A549 (cell line): Measurements from ENCODE around the gene NUDT19. TPM values are rescaled to one million over a fixed set of nuclear protein-coding genes. Genes with fewer than 3 reads are reported as not detected.
A peak's percentile ranks its signal among the peaks of the same experiment; 100 is the strongest.

Source experiments
- ATOH8 ChIP-seq: fragments of 250-450 bp; sonication (Bioruptor Pico); IDR thresholded peaks from 2 replicates; pipeline ENCODE4 v1.5.0; 2020; ENCODE audit warnings: low read depth, mild to moderate bottlenecking, moderate library complexity
- BHLHE40 ChIP-seq: IDR thresholded peaks from 2 replicates; pipeline ENCODE4 v1.6.1; 2012; ENCODE audit warnings: low read depth, low read length, inconsistent platforms
- CBX2 ChIP-seq: fragments of 200-600 bp; sonication (generic); IDR thresholded peaks from 2 replicates; pipeline ENCODE4 v1.6.1; 2016; ENCODE audit warnings: low read depth, mild to moderate bottlenecking, borderline replicate concordance
- CBX8 ChIP-seq: fragments of 200-600 bp; sonication (generic); IDR thresholded peaks from 2 replicates; pipeline ENCODE4 v1.6.1; 2016
- CEBPB ChIP-seq, 2 experiments: fragments of >200 bp in 1 of 2; sonication (Bioruptor Twin) in 1 of 2; formaldehyde crosslinking in 1 of 2; IDR thresholded peaks; 2 replicates each; pipeline ENCODE4 v1.6.1; 2012 to 2016
- E2F6 ChIP-seq: IDR thresholded peaks from 2 replicates; pipeline ENCODE4 v1.6.1; 2012; ENCODE audit warnings: low read depth, borderline replicate concordance
- EHF ChIP-seq: fragments of 250-450 bp; sonication (Bioruptor Pico); IDR thresholded peaks from 2 replicates; pipeline ENCODE4 v1.5.0; 2020; ENCODE audit warnings: mild to moderate bottlenecking
- EHMT2 ChIP-seq: fragments of 200-600 bp; sonication (generic); IDR thresholded peaks from 2 replicates; pipeline ENCODE4 v1.6.1; 2016; ENCODE audit warnings: antibody characterized with exemption, low read depth, mild to moderate bottlenecking, moderate library complexity
- FOSB ChIP-seq: fragments of 250-450 bp; sonication (Bioruptor Pico); IDR thresholded peaks from 2 replicates; pipeline ENCODE4 v1.5.0; 2020; ENCODE audit warnings: mild to moderate bottlenecking, moderate library complexity
- FOSL2 ChIP-seq, 2 experiments: fragments of 450-650 bp in 1 of 2; fragments of >200 bp in 1 of 2; sonication (Bioruptor Twin) in 1 of 2; formaldehyde crosslinking; IDR thresholded peaks; 2 replicates each; pipeline versions ENCODE4 v1.5.0 to v1.6.1; 2016 to 2020; ENCODE audit warnings: mild to moderate bottlenecking in 1 of 2, moderate library complexity in 1 of 2
- FOXS1 ChIP-seq: fragments of 250-450 bp; sonication (Bioruptor Pico); IDR thresholded peaks from 2 replicates; pipeline ENCODE4 v1.5.0; 2020; ENCODE audit warnings: mild to moderate bottlenecking, moderate library complexity
- HEYL ChIP-seq: fragments of 250-450 bp; sonication (Bioruptor Pico); IDR thresholded peaks from 2 replicates; pipeline ENCODE4 v1.8.0; 2021; ENCODE audit warnings: mild to moderate bottlenecking, moderate library complexity
- HOXB13 ChIP-seq: fragments of 250-450 bp; sonication (Bioruptor Pico); IDR thresholded peaks from 2 replicates; pipeline ENCODE4 v1.5.0; 2020; ENCODE audit warnings: low read depth, mild to moderate bottlenecking, moderate library complexity
- HOXB5 ChIP-seq: fragments of 250-450 bp; sonication (Bioruptor Pico); IDR thresholded peaks from 2 replicates; pipeline ENCODE4 v1.5.0; 2020; ENCODE audit warnings: mild to moderate bottlenecking, moderate library complexity
- JUNB ChIP-seq: fragments of >200 bp; sonication (Bioruptor Twin); formaldehyde crosslinking; IDR thresholded peaks from 2 replicates; pipeline ENCODE4 v1.6.1; 2016
- KDM1A ChIP-seq: fragments of 200-600 bp; sonication (generic); IDR thresholded peaks from 2 replicates; pipeline ENCODE4 v1.6.1; 2016; ENCODE audit warnings: low read depth, mild to moderate bottlenecking
- KDM5A ChIP-seq: fragments of 200-600 bp; sonication (generic); IDR thresholded peaks from 2 replicates; pipeline ENCODE4 v1.6.1; 2016; ENCODE audit warnings: antibody characterized with exemption, mild to moderate bottlenecking
- MAFK ChIP-seq: fragments of 450-650 bp; IDR thresholded peaks from 2 replicates; pipeline ENCODE4 v1.6.1; 2014; ENCODE audit not compliant: partially characterized antibody
- MAZ ChIP-seq: fragments of 150-350 bp; IDR thresholded peaks from 2 replicates; pipeline ENCODE4 v1.6.1; 2014; ENCODE audit warnings: antibody characterized with exemption, low read depth, low read length, borderline replicate concordance
- NFE2L2 ChIP-seq: fragments of 150-350 bp; conservative IDR thresholded peaks from 2 replicates; pipeline ENCODE4 v1.6.1; 2014; ENCODE audit warnings: low read length
- NPAS2 ChIP-seq: fragments of 250-450 bp; sonication (Bioruptor Pico); IDR thresholded peaks from 2 replicates; pipeline ENCODE4 v1.8.0; 2022; ENCODE audit warnings: mild to moderate bottlenecking, moderate library complexity, borderline replicate concordance
- NR3C1 ChIP-seq: fragments of >200 bp; sonication (Bioruptor Twin); formaldehyde crosslinking; IDR thresholded peaks from 3 replicates; pipeline ENCODE4 v1.6.1; 2017
- PHF8 ChIP-seq: fragments of 200-600 bp; sonication (generic); IDR thresholded peaks from 2 replicates; pipeline ENCODE4 v1.6.1; 2016; ENCODE audit warnings: low read depth, mild to moderate bottlenecking, antibody characterized with exemption, moderate library complexity, borderline replicate concordance
- POLR2A ChIP-seq: IDR thresholded peaks from 2 replicates; pipeline ENCODE4 v1.6.1; 2012; ENCODE audit warnings: mild to moderate bottlenecking, low read length
- POLR2AphosphoS2 ChIP-seq: conservative IDR thresholded peaks from 2 replicates; pipeline ENCODE4 v1.6.1; 2012; ENCODE audit warnings: low read length, improper control_type of control experiment, inconsistent platforms
- RARB ChIP-seq: fragments of 250-450 bp; sonication (Bioruptor Pico); IDR thresholded peaks from 2 replicates; pipeline ENCODE4 v1.8.0; 2021; ENCODE audit warnings: mild to moderate bottlenecking, moderate library complexity
- RCOR1 ChIP-seq: fragments of 150-350 bp; IDR thresholded peaks from 2 replicates; pipeline ENCODE4 v1.6.1; 2014; ENCODE audit warnings: antibody characterized with exemption, low read length, low read depth
- SMC3 ChIP-seq: fragments of >200 bp; sonication (Bioruptor Twin); formaldehyde crosslinking; IDR thresholded peaks from 3 replicates; pipeline ENCODE4 v1.6.1; 2018; ENCODE audit warnings: inconsistent platforms
- SREBF2 ChIP-seq: fragments of 450-650 bp; IDR thresholded peaks from 2 replicates; pipeline ENCODE4 v1.6.1; 2014; ENCODE audit warnings: mild to moderate bottlenecking, moderate library complexity
- TP53 ChIP-seq: fragments of 250-450 bp; sonication (Bioruptor Pico); IDR thresholded peaks from 2 replicates; pipeline ENCODE4 v1.5.0; 2021; ENCODE audit warnings: mild to moderate bottlenecking, moderate library complexity
- USF2 ChIP-seq: fragments of 450-650 bp; IDR thresholded peaks from 2 replicates; pipeline ENCODE4 v1.6.1; 2014; ENCODE audit warnings: antibody characterized with exemption
- ZC3H11A ChIP-seq: fragments of 450-650 bp; IDR thresholded peaks from 2 replicates; pipeline ENCODE4 v1.6.1; 2014; ENCODE audit warnings: antibody characterized with exemption, mild to moderate bottlenecking
- ZFP36 ChIP-seq: fragments of 450-650 bp; IDR thresholded peaks from 2 replicates; pipeline ENCODE4 v1.6.1; 2014; ENCODE audit warnings: borderline replicate concordance; ENCODE audit not compliant: partially characterized antibody
- polyA plus RNA-seq, 4 experiments: library from polyadenylated mRNA; depleted of rRNA in 3 of 4; stranded (reverse); fragments of >200 nt; fragmentation: RNase III in 1 of 4; extraction: RNeasy Plus Mini Kit Qiagen cat#74134 plus additional on column Dnase treatment in 1 of 4; gene quantifications; 2 replicates in 3 of 4; 3 replicates in 1 of 4; pipeline ENCODE4 v1.2.3, GENCODE V29; 2011 to 2017
- TF ChIP-seq, protein P1 (sequence below): fragments of 200-600 bp; sonication (generic); IDR thresholded peaks from 2 replicates; pipeline ENCODE4 v1.6.1; 2016; ENCODE audit warnings: antibody characterized with exemption, mild to moderate bottlenecking, moderate library complexity
- TF ChIP-seq, protein P2 (sequence below): IDR thresholded peaks from 2 replicates; pipeline ENCODE4 v1.6.1; 2012
- TF ChIP-seq, protein P3 (sequence below): IDR thresholded peaks from 2 replicates; pipeline ENCODE4 v1.6.1; 2012
- TF ChIP-seq, protein P4 (sequence below): fragments of >200 bp; sonication (Bioruptor Twin); formaldehyde crosslinking; IDR thresholded peaks from 2 replicates; pipeline ENCODE4 v1.6.1; 2016

The NUDT19 gene
- polyA plus RNA-seq, 2 of the 4 experiments (the other 2 are of a cell fraction): 30.1 to 32.6 TPM

GRCh38 chr19:32674931-32675719 lies 16.5 kb upstream of the NUDT19 start, which contains the start of gene ANKRD27 (continued):
- TF ChIP-seq, protein P1, sequence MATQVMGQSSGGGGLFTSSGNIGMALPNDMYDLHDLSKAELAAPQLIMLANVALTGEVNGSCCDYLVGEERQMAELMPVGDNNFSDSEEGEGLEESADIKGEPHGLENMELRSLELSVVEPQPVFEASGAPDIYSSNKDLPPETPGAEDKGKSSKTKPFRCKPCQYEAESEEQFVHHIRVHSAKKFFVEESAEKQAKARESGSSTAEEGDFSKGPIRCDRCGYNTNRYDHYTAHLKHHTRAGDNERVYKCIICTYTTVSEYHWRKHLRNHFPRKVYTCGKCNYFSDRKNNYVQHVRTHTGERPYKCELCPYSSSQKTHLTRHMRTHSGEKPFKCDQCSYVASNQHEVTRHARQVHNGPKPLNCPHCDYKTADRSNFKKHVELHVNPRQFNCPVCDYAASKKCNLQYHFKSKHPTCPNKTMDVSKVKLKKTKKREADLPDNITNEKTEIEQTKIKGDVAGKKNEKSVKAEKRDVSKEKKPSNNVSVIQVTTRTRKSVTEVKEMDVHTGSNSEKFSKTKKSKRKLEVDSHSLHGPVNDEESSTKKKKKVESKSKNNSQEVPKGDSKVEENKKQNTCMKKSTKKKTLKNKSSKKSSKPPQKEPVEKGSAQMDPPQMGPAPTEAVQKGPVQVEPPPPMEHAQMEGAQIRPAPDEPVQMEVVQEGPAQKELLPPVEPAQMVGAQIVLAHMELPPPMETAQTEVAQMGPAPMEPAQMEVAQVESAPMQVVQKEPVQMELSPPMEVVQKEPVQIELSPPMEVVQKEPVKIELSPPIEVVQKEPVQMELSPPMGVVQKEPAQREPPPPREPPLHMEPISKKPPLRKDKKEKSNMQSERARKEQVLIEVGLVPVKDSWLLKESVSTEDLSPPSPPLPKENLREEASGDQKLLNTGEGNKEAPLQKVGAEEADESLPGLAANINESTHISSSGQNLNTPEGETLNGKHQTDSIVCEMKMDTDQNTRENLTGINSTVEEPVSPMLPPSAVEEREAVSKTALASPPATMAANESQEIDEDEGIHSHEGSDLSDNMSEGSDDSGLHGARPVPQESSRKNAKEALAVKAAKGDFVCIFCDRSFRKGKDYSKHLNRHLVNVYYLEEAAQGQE: no peak
- TF ChIP-seq KDM5A (no peak), POLR2AphosphoS2 (no peak), SREBF2 (no peak), FOSB (CRISPR knock-in tag) (no peak), MAZ (peak; percentile 26; the same call in 1 of the 2 replicates), MAFK (no peak), HOXB5 (peak; percentile 62; the same call in 1 of the 2 replicates), SMC3 (no peak), NR3C1 (no peak), ZC3H11A (no peak), RARB (CRISPR knock-in tag) (no peak), ZFP36 (no peak), FOXS1 (CRISPR knock-in tag) (no peak), HEYL (CRISPR knock-in tag) (no peak), EHF (no peak), RCOR1 (no peak), NPAS2 (CRISPR knock-in tag) (no peak), CEBPB (IDR thresholded peaks at IDR 0.05) (no peak), CBX8 (no peak), FOSL2 (IDR thresholded peaks at IDR 0.05) (no peak), FOSL2 (CRISPR knock-in tag; IDR thresholded peaks at IDR 0.05) (0 out of 2 replicates have a peak, but pooled peaks have one; percentile 15), PHF8 (peak; percentile 80; the same call in 1 of the 2 replicates), EHMT2 (no peak), NFE2L2 (no peak), E2F6 (0 out of 2 replicates have a peak, but pooled peaks have one; percentile 55), TP53 (peak; percentile 17; the same call in 1 of the 2 replicates), USF2 (no peak), KDM1A (no peak), JUNB (no peak), CBX2 (no peak), BHLHE40 (peak; percentile 64), ATOH8 (0 out of 2 replicates have a peak, but pooled peaks have one; percentile 39), HOXB13 (CRISPR knock-in tag) (no peak), POLR2A (peak; percentile 87)
- TF ChIP-seq, protein P2, sequence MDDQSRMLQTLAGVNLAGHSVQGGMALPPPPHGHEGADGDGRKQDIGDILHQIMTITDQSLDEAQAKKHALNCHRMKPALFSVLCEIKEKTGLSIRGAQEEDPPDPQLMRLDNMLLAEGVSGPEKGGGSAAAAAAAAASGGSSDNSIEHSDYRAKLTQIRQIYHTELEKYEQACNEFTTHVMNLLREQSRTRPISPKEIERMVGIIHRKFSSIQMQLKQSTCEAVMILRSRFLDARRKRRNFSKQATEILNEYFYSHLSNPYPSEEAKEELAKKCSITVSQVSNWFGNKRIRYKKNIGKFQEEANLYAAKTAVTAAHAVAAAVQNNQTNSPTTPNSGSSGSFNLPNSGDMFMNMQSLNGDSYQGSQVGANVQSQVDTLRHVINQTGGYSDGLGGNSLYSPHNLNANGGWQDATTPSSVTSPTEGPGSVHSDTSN: peak; percentile 99
- TF ChIP-seq, protein P3, sequence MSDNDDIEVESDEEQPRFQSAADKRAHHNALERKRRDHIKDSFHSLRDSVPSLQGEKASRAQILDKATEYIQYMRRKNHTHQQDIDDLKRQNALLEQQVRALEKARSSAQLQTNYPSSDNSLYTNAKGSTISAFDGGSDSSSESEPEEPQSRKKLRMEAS: peak; percentile 85
- TF ChIP-seq, protein P4, sequence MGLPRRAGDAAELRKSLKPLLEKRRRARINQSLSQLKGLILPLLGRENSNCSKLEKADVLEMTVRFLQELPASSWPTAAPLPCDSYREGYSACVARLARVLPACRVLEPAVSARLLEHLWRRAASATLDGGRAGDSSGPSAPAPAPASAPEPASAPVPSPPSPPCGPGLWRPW: no peak
